ENCODE measurements around the gene XCL1.
"Not testable (repeated sequence)": the region's sequence is repeated elsewhere in the genome, so short reads cannot be mapped to it uniquely, and the experiment has no call there.

Gene XCL1, protein sequence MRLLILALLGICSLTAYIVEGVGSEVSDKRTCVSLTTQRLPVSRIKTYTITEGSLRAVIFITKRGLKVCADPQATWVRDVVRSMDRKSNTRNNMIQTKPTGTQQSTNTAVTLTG

DNA sequence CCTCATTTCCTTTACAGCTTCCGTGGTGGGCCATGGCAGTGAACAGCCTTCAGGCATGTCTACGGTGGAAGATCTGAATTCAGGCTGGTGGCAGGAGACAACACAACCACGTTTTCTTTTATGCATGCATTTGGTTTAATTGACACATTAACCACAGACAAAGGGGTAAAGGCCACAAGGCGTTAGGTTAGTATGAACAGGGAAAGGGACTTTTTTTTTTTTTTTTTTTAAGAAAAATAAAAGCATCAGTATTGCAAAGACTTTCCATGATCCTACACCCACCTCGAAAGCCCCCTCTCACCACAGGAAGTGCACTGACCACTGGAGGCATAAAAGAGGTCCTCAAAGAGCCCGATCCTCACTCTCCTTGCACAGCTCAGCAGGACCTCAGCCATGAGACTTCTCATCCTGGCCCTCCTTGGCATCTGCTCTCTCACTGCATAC, at the start of gene XCL1:
XCL1 (plus strand) TSS at position 361 of the 444 bp plus-strand sequence; CDS start at position 394, 33 bp downstream.
- DNase-seq (ENCODE audit: low spot score), result not testable (repeated sequence)

DNA sequence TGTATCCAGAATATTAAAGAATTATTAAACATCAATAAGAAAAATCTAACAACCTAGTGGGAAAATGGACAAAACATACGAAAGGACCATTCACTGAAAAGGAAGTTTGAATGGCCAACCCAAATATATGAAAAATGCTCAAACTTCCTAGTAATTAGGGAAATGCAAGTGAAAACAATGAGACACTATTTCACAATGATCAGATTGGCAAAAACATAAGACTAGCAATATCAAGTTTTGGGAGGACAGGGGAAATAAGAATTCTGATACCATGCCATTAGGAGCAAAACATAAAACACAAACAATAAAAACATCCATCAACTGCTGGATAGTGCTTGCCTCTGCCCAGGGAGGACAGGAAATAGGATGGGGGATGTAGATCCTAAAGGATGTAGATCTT, 46.9 kb upstream of the XCL1 start:
- no peak for DNase-seq (ENCODE audit: low spot score)

DNA sequence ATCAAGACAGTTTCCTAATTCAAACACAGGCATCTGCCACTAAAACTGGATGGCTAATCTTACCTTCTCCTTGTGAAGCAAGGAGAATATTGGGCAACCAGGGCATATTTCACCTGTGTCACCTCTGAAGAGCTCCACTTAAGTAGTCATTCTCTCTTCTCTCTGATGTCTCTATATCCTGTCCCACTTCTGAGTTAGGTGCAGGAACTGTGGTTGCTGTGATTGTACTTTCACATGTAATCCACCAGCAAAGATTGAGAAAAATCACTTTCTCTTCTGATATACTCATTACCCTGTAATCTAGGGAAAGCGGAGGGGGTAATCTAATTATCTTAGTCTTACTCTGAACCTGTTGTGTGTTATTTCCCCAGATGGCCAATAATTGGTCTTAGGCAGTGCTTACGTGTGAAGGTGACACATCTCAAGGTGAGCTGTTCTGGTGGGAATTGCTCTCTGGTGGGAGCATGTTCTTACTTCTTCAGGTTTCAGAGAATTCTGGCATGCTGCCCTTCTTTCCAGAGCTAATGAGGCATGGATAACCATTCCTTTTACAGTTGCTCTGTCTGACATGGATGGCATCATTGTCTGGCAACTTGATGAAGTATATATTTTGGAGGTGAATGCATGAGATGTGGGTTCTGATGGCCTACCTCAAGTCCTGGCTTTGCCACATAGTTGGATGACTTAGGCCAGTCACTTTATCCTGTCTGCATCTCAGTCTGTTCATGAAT, 44.6 kb upstream of the XCL1 start:
- no peak for DNase-seq (ENCODE audit: low spot score)

DNA sequence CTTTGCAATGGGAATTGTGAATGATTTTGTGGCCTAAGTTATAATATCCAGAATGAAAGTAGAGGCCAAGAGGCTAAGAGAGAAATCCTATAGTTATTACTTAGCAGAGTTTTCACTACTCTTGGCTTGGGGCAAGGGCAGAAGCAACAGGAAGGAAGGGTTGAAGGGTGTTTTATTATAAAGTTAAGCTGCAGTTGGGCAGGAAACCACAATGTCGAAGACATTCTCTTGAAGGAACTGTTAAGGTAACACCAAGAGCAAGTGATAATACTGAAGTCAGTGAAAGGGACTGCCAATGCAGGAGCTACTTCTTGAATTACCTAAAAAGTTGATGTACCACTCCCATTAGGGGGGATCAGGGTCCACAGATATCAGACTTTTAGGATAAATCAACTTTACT, 40.9 kb upstream of the XCL1 start:
- DNase-seq (ENCODE audit: low spot score), result no peak

DNA sequence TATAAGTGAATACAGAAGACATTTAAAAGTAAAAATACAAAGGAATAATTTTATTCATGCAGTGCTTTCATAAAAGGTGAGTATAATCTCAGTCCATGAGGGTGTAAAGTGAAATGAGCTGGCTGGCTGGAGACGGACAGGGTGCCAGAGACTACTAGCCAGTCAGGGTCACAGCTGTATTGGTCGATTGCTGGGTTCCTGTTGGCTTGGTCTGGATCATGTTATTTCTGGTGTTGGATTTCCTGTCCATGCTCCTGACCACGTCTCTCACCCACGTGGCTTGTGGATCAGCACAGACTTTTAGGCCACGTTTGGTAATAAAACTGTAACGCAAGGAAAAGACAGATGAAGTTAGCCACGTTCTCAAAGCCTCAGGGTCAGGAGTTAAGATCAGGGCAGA, 35.6 kb upstream of the XCL1 start:
- not testable (repeated sequence) for DNase-seq (ENCODE audit: low spot score)

DNA sequence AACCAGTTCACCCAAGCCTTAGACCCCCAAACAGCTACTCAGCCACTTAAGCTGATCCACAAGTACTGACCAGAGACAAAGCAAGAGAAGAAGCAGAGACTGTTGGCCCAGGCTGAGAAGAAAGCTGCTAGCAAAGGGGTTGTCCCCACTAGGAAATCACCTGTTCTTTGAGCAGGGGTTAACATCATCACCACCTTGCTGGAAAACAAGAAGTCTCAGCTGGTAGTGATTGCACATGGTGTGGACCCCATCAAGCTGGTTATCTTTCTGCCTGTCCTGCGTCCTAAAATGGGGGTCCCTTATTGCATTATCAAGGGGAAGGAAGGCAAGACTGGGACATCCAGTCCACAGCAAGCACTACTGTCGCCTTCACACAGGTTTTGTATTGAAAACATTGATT, 33.4 kb upstream of the XCL1 start:
- not testable (repeated sequence) for DNase-seq (ENCODE audit: low spot score)

DNA sequence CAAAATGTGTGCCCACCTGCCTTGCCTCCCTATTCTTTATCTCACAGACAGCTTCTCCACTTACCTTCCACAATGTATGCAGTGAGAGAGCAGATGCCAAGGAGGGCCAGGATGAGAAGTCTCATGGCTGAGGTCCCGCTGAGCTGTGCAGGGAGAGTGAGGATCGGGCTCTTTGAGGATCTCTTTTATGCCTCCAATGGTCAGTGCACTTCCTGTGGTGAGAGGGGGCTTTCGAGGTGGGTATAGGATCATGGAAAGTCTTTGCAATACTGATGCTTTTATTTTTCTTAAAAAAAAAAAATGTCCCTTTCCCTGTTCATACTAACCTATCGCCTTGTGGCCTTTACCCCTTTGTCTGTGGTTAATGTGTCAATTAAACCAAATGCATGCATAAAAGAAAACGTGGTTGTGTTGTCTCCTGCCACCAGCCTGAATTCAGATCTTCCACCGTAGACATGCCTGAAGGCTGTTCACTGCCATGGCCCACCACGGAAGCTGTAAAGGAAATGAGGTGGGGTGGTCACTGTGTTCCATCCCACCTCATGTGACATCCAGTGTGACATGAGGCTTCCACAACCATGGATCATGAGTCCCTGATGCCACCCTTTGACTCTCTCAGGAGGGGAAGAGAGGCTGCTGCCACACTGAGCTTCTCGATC, 32.4 kb upstream of the XCL1 start, which contains the start of gene XCL2:
XCL2 (minus strand) TSS at position 158 of the 659 bp plus-strand sequence; CDS start at position 125, 33 bp downstream.
- not testable (repeated sequence) for DNase-seq (ENCODE audit: low spot score)

DNA sequence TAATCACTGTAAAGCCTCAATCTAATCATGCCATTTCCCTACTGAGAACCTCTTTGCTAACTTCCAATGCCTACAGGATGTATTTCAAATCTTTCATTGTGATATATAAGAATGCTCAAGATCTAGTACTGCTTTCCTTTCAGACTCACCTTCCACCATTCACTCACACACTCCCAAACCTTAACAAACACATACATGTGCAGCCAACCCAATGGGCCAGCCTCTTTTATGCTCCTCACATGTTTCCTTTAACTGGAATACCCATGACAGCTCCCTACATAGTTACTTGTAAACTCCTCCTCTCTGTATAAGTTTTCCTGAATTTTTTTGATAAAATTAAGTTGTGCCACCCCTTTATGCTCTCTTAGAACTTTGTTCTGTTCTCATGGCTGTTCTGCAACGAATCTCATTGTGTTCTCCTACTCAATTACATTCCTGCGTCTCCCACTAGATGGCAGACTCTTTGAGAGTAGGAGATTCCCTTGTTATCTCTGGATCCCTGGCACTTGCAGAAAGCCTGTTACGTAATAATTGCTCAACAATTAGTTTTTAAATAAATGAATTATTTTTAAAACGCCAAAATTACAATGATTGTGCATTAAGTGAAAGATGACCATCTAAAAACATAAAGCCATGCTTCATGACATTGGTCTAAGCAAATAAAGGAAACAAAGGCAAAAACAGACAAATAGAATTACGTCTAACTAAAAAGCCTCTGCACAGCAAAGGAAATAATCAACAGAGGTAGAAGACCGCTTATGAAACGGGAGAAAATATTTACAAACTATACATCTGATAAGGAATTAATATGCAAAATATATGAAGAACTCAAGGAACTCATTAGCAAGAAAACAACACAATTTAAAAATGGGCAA, 30.5 kb upstream of the XCL1 start:
- not testable (repeated sequence) for DNase-seq (ENCODE audit: low spot score)

DNA sequence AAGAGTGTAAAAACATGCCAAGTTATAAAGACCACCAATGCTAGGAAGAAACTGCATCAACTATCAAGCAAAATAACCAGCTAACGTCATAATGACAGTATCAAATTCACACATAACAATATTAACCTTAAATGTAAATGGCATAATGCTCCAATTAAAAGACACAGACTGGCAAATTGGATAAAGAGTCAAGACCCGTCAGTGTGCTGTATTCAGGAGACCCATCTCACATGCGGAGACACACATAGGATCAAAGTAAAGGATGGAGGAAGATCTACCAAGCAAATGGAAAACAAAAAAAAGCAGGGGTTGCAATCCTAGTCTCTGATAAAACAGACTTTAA, 29.9 kb upstream of the XCL1 start:
- DNase-seq (ENCODE audit: low spot score), result not testable (repeated sequence)

DNA sequence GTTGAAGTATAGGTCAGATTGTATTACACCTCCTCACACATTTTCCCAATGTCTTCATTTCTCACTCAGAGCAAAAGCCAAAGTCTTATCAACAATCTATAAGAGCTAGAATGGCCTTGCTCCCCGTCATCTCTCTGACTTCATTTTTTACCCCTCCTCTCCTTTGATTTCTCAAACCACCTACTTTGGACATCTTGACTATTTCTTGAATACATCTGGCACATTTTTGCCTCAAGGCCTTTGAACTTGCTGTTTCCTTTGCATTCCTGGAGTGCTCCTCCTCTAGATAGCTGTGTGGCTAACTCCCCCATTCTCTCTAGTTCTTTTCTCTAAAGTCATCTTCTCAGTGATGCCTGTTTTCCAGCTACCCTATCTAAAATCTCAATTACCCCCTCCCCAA, 25.4 kb upstream of the XCL1 start:
- DNase-seq (ENCODE audit: low spot score), result no peak

DNA sequence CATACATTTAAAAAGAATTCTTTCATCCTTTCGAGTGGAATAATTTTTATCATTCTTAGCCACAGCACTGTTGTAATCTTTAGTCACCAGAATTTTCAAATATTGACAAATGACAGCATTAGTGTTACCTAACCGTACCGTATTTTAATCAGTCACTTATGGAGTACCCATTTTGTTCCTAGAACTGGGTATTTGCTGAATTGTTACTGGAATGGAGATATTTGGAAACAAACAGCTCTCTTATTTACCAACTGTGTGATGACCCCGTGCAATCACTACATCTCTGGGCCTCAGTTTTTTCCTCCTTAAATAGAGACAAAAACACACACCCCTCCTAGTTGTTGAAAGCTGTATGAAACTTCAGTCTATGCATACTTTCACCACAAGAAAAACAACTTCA, 24.7 kb upstream of the XCL1 start:
- DNase-seq (ENCODE audit: low spot score), result no peak

DNA sequence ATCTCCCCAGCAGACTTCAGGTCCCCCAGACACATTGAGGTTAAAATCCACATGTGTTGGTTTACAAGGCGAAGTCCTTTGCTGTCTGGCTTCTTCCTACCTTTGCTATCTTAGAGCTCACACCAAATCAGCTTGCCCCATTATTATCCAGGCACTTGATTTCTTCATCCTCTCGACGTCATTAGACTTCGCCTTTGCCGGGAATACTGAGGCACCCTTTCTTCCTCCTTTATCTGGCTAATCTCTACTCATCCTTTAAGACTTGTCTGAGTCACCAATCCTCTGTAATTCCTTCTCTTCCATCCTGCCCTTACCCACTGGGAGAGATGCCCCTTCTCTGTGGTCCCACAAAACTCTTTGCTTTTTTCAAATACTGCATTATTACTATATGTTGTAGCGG, 23.4 kb upstream of the XCL1 start:
- no peak for DNase-seq (ENCODE audit: low spot score)

DNA sequence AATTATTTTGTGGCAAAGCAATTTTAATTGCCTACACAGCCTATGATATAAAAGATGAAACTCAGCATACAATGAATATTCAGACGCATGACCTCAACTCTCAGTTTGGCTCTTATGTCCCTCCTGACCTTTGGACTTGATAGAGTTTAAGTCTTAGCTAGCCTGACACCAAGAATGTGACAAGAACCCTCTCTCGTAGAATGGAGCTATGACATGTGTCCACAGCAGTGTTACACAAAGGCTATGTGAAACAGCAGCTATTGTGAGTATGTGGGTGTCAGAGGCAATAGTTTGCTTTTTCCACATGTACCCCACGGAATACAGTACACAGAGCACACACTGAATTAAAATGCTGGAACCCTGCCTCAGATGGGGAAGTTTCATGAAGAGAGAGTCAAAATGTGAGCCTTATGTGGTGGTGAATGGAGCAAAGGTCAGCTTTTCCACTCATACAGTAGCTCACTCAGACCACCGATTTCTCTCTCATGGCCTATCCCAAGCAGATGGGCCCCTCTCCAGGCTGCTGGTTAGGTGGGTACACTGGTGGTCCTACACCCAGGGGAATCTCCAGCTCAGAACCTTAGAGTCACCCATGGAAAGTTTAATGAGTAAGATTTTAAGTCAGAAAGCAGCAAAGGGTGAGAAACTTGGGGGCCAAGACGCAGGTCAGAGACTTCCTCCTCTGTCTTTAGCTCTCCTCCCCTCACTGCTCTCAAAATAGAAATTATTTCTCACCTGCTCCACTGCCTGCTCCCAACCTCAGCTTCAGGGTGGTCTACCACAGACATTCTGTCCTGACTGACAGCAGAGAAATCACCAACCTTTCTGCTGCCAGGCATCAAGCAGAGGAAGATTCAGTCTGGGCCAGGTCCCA, 22.5 kb upstream of the XCL1 start:
- DNase-seq (ENCODE audit: low spot score), result no peak

DNA sequence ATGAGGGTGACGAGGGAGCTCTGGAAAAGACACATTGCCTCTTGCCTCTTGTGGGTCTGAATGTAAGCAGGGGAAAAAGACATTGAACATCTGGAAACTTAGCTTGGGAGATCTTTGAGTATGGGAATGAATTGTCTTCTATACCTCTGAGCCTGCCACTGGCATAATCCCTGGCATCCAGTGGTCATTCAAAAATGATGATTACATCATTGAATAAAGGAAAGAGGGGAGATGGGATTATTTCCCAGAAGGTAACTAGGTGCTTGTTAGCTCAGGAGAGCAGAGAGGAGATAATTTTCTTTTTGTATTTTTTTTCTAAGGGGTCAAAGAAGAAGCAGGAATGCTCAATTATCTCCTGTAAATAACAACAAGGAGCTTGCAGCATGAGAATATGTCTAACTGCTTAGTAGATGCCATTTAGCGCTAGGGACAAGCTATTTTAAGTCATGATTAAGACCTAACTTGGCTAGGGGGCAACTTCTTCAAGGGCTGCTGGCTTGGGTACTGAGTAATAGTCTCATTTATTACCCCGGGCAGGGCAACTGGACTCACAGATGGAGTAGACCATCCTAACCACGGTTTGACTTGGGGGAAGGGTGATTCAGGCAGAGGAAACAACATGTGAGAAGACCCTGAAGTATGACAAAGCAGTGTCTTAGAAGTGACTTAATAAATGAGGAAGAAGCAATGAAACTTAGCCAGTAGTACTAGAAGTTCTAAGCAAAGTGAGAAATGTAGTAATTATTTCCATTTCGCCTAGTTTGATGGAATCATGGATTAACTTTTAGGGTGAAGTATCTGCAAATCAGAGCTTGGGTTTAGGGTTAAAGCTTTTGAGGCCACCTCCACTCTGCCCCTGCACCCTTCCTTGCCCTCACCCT, 21.6 kb upstream of the XCL1 start:
- no peak for DNase-seq (ENCODE audit: low spot score)

DNA sequence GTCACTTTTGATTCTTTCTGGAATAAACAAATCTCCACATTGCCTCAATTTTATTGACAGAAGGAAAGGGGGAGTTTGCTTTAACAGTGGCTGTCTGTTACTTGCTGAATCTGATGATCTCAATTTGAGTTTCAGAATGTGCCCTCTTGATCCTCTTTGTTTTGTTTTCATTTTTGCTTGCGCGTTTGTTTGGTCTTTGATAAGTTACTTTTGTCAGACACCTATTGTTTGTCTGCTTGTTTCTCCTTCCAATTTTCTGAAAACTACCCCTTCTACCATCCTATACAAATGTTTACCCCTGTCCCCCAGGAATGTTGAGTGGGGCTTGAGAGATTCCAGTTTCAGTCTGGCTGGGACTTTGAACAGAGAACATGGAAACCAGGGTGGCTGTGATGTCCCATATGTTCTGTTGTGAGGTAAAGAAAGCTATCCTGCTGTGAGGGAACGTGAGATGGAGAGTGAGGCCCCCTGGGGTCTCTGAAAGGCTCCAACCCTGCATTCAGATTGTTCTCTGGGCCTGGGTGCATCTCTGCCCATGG, 20.8 kb upstream of the XCL1 start:
- no peak for DNase-seq (ENCODE audit: low spot score)

DNA sequence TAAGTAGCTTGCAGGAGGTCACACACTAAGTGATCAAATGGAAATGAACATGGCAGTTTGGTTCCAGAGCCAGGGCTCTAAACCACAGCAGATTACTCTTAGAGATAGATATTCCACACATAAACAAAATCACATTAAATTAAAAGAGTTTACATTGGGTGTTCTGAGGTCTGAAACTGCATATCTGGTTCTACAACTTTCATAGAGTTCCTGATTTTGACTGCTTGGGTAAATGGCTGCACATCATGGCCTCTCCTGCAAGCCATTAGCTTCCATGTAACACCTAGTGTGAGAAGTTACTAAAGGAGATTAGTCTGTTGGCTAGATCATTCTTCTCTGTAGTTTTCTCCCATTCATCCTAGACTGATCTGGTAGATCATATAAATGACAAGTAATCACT, 19.8 kb upstream of the XCL1 start:
- DNase-seq (ENCODE audit: low spot score), result no peak

DNA sequence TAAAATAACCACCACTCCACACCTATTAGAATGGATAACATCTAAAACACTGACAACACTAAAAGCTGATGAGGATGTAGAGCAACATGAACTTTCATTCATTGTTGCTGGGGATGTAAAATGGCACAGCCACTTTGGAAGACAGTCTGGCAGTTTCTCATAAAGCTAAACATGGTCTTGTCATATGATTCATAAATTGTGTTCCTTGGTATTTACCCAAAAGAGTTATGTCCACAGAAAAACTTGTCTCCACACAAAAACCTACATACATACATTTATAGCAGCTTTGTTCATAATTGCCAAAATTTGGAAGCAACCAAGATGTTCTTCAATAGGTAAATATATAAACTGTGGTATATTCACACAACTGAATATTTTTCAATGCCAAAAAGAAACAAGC, 16.0 kb upstream of the XCL1 start:
- DNase-seq (ENCODE audit: low spot score), result no peak

DNA sequence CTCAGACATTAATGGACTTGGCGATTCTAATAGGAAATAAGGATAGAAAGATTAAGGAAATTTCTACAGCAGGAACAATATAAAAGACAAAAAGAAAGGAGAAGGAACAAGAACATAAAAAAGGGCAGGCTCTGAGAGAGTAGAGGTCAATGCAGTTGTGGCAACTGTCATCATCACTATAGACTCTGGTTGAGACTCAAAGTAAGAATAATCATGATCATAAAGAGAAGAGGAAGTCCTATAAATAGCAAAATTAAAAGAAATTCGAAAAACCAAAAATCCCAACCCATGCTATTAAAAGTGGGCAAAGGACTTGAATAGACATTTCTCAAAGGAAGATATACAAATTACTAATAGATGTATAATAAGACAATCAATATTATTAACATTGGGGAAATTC, 14.4 kb upstream of the XCL1 start:
- no peak for DNase-seq (ENCODE audit: low spot score)

DNA sequence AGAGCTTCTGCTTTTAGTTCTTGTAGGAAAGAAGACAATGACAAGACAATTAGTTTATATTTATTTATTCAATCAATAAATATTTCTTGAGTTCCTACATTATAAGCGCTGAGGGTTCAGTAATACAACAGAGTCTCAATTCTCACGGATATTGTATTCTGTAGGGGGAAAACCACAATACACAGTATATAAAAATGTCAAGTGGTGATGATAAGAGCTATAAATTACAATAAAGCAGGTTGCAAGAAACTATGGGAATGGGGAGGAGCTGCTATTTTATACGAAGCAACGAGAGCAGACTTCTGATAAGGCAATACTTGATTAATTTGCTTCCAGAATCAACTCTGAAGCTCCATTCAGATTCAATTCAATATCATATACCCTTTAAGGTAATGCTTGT, 10.6 kb upstream of the XCL1 start:
- no peak for DNase-seq (ENCODE audit: low spot score)

DNA sequence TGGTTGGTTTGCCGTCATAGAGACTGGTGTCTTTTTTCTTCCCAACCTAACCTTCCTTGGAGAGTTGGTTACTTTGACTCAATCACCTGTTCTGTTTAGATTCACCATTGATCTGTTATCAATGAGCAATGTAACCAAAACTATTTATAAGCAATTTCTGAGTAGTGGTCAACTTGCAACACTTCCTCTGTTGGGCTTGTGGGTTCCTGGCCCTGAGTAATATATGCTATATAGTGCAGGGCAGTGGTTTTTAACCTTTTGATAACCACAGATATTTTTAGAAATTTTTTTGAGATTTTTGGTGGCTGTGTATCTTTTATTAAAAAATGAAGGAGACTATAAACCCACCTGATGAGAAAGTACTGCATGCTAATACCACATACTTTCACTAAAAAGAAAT, 9.4 kb upstream of the XCL1 start:
- no peak for DNase-seq (ENCODE audit: low spot score)
